ENCODE measurements around the gene ABCG4.
A peak's percentile ranks its signal among the peaks of the same experiment; 100 is the strongest.
"Not testable (repeated sequence)": the region's sequence is repeated elsewhere in the genome, so short reads cannot be mapped to it uniquely, and the experiment has no call there.

The ABCG4 gene

GRCh38 chr11:119149018-119149785 is at the start of gene ABCG4:
ABCG4 (plus strand) TSS chr11:119149052; CDS start chr11:119149966, 914 bp downstream.
- peak; percentile 73 for DNase-seq (ENCODE audit: insufficient read length, low spot score)
- no peak for FAIRE-seq
- no peak for TF ChIP-seq CTCF (IDR thresholded peaks at IDR 0.05; ENCODE audit: insufficient read depth, missing control alignments)

GRCh38 chr11:119099711-119100110 is 49.1 kb upstream of the ABCG4 start:
- no peak for TF ChIP-seq CTCF (IDR thresholded peaks at IDR 0.05; ENCODE audit: insufficient read depth, missing control alignments)
- FAIRE-seq: no peak
- no peak for DNase-seq (ENCODE audit: insufficient read length, low spot score)

- FAIRE-seq (no peak), DNase-seq (ENCODE audit: insufficient read length, low spot score) (no peak)
- peak; percentile 55 for TF ChIP-seq CTCF (IDR thresholded peaks at IDR 0.05; ENCODE audit: insufficient read depth, missing control alignments)
These were observed 48.4 kb upstream of the ABCG4 start for GRCh38 chr11:119100246-119100970.

- TF ChIP-seq CTCF (IDR thresholded peaks at IDR 0.05; ENCODE audit: insufficient read depth, missing control alignments): no peak
- DNase-seq (ENCODE audit: insufficient read length, low spot score) (no peak), FAIRE-seq (no peak)
These were observed 47.7 kb upstream of the ABCG4 start for GRCh38 chr11:119100994-119101758.

GRCh38 chr11:119101759-119102423 is 47.0 kb upstream of the ABCG4 start, which contains the start of gene DPAGT1:
DPAGT1 (minus strand) TSS chr11:119101853; CDS start chr11:119101655, 198 bp downstream.
- FAIRE-seq (peak; percentile 51), DNase-seq (ENCODE audit: insufficient read length, low spot score) (no peak)
- TF ChIP-seq CTCF (IDR thresholded peaks at IDR 0.05; ENCODE audit: insufficient read depth, missing control alignments): no peak

GRCh38 chr11:119103161-119103664 is 45.6 kb upstream of the ABCG4 start:
- DNase-seq (ENCODE audit: insufficient read length, low spot score); FAIRE-seq: not testable (repeated sequence)

- DNase-seq (ENCODE audit: insufficient read length, low spot score): no peak
- no peak for FAIRE-seq
- TF ChIP-seq CTCF (IDR thresholded peaks at IDR 0.05; ENCODE audit: insufficient read depth, missing control alignments): peak; percentile 42
These were observed 45.1 kb upstream of the ABCG4 start for GRCh38 chr11:119103793-119104192.
